ENCODE measurements around the gene ARMC8.

Gene ARMC8

DNA sequence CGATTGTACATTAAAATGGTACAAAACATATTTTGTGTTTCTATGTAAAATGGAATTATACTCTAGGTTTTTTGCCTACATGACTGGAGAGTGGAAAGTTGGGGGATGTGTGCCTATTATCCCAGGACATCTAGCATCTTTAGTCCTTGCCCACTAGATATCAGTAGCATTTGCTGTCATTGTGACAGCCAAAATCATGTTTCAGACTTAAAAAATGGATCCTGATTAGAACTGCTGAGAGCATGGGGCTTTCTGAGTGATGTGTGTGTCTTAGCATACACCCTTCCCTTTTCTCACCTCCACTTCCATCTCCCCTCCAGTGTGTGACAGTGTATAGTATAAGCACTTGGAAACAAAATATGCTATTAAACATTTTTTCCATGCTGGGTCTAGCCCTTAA is 13.3 kb downstream of the ARMC8 start:
- no peak for DNase-seq

DNA sequence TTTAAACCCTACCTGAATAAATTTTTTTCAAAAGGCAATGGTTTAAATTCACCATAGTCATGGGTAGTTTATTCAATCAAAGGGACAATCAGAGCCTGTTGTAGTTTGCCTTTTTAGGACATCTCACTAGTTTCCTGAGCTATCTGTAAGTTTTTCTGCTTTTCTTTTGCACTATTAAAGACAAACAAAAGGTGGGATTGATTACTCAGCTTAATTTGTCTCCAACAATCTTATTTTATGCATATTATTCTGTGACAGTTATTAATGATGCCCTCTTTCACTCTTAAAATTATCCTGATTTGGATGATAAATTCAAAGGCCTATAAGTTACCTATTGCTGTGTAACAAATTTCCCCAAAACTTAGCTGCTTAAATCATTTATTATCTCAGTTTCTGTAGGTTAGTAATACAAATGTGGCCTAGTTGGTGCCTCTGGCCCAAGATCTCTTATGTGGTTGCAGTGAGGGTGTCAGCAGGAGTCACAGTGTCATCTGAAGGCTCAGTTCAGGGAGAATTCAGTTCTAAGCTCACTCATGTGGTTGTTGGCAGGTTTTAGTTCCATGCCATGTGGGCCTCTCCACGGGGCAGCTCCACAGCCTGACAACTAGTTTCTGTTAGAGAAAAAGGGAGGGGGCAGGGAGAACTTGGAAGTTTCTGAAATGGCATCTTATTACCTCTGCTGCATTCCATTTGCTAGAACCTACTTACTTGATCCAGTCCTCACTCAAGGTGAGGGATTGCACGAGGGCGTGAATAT is 16.0 kb downstream of the ARMC8 start:
- peak in 2 of 14 donors; percentile 10 to 95 for DNase-seq

DNA sequence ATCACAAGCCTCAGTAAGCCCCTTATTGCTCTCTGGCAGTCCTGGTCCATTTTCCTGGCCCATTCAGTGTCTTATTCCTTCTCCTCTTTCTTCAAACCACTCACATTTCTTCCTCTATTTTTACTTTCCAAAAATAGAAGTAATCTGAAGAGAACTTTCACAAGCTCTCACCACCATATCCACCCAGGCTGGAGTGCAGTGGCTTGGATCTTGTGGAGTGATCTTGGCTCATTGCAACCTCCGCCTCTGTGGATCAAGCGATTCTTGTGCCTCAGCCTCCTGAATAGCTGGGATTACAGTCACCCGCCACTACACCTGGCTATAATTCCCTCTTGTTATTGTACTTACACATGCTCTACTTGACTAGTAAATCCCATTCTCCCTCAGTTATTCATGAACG is 16.8 kb downstream of the ARMC8 start:
- no peak for DNase-seq

DNA sequence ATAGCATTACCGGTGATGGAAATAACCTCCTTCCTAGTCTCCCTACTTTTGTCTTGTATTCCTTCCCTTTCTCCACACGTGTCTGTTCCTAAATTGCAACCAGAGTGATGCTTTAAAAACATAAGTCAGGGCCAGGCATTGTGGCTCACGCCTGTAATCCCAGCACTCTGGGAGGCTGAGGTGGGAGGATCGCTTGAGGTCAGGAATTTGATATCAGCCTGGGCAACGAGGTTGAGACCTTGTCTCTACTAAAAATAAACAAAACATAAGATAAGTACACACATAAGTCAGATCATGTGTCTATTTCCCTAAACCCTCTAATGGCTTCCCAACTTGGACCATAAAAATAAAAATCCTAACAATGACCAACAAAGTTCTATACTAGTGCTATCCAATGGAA is 18.4 kb downstream of the ARMC8 start:
- no peak for DNase-seq

DNA sequence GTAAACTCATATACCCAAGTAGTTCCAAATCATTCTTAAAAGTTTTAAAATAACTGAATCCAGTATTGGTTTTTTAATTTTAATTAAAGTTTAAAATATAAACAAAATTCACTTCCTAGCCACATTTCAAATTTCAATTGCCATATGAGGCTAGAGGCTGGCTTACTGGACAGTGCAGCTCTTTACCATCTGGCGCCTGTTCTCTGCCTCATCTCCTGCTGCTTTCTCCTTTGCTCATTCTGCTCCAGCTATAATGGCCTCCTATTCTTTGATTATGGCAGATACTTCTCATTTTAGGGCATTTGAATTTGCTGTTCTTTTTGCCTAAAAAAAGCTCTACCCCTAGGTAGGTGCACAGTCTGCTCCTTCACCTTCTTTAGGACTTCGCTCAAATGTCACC is 19.1 kb downstream of the ARMC8 start:
- DNase-seq, result peak in 1 of 14 donors; percentile 84

DNA sequence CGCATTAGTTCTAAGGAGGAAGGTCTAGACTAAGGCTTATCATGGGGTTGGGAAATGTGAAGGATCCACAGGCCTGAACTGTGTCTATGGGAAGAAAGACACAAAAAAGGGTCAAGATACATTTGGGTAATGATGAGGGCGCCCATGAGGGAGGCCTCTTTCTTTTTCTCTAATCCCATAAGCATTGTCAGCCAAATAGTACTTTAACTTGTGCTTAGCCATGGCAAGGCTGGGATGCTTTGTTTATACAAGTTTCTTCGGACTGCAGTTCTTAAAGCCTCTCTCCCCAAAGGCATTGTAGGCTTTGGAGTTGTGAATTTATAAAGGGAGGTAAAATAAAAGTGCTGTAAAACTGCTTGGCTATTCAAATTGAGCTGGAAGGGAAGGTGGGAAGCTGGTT is 23.4 kb downstream of the ARMC8 start:
- peak in 1 of 14 donors; percentile 9 for DNase-seq

DNA sequence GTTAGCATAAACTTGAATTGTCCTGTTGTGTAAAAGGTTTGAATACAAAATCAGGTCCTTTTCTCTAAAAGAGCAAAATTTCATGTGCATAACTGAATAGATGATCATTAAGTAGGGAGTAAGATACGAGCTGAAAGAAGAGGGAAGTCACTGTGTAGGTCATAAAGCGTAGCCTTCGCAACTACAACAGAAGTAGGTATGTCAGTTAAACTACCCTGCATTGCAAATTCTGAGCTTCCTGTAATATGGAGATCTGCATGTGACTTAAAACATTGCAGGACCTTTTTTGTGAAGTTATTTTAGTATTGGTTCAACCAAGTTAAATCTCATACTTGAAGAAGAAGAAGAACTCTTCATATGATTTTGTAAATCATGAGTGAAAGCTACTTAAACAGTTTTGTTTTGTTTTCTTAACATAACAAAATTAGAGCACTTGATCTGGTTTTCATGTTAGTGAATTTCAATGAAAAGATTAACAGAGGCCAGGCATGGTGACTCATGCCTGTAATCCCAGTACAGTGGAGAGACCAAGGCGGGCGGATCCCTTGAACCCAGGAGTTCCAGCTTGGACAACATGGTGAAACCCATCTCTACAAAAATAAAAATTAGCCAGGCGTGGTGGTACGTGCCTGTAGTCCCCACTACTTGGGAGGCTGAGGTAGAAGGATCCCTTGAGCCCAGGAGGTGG is 26.4 kb downstream of the ARMC8 start:
- no peak for DNase-seq

DNA sequence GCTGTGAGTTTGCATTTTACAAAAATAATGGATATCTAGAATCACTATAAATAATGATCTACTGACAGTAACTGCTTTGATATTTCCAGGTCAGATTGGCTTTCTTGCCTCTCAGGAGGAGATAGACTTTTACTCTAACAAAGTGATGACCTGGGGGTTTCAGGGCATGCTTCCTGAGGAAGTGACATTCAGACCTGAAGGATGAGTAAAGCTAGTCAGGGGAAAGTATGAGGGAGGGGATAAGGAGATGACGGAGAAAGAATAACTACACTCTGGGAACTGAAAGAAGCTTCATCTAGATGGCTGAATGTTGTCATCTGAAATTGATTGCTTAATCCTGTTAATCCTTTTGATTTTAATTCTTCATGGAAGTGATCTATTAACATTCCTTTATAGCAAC is 32.2 kb downstream of the ARMC8 start:
- no peak for DNase-seq

DNA sequence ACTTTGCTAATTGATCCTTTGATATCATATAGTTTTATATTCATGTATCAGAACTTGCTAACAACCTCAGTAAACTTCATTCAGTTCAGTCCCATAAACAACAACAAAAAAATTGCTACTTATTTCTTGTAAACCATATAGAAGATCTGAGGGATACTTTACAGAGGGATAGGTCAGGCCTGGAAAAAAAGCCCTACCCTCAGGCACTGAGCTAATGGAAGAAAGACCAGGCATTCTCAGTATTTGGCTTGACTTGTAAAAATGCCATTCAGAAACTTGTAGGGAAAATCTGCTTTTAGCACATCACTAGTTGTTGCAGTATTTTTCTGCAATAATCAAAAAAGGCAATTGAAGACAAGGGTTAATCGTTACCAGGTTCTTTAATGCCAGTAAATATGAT is 33.1 kb downstream of the ARMC8 start:
- no peak for DNase-seq

DNA sequence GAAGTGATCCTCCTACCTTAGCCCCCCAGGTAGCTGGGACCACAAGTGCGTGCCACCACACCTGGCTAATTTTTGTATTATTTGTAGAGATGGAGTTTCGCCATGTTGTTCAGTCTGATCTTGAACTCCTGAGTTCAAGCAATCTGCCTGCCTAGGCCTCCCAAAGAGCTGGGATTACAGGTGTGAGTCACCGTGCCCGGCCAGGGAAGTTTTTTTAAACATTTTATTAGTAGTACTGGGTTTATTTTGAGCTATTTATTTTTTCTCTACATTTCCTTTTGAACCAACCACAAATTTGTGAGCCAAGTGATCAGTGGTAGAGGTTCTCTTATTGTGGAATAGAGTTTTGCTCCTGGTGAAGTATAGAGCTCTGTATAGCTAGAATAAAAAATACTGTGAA is 33.7 kb downstream of the ARMC8 start:
- DNase-seq, result no peak

DNA sequence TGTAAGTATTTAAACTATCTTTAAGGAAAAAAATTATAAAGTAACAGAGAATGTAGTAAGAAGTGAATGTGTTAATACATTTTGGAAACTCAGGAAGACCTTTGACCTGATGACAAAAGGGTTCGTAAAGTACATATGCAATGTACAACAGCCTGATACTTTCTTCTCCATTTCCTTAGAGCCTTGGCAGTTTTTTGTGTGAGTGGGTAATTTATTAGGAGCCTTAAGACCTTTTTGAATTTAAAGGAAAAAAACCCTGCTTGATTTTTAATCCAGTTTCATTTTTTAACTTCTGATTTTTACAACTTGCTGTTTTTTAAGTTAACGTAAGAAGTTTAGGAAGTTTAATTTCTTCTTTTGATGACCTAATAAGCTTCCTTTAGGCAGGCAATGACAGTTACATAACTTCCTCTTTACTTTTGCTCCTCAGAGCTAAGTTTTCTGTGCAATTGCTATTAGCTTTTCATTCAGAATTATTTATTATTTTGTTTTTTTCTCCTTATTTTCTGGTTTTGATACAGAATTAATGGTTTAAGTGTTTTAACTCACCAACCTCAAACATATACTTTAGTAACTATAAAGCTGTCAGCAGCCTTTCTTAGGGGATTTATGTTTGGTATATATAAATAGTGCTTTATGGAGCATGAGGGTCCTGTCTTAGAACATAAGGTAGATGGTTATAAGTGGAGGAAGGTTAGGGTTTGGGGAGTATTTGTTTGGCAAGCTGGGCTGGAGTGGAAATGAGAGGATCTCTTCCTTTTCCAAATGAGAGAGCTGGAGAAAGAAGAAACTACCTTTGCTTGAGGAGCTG is 35.2 kb downstream of the ARMC8 start:
- no peak for DNase-seq

DNA sequence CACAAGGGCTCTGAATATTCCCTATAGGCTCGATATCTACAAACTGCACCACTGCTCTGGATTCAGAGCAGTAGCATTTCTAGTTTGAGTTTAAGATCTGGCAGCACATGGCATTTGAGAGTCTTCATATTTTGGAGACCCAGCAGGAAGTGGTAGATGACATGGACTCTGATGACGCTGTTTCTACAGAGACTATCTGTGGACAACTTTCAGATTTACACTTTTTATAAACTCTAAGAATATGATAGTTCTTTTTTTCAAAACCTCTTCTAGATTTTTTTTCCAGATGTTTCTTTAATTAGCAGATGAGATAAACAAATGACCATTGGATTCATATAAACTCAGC is 35.8 kb downstream of the ARMC8 start:
- DNase-seq, result no peak

DNA sequence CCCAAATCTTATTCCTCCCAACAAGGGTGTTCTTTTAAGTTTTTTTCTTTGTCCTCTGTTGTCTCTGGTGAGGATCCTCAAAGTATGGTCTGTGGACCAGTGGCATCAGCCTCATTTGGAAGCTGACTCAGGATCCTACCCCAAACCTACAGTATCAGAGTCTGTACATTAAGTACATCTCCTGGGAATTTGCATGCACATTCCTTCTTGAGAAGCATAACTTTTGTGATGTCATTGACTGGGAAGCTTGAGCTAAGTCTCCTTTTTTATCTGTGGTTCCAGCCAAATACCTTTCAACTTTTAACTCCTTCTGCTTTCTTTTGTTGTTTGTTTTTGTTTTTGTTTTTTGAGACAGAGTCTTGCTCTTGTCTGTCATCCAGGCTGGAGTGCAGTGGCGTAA is 40.5 kb downstream of the ARMC8 start:
- no peak for DNase-seq

DNA sequence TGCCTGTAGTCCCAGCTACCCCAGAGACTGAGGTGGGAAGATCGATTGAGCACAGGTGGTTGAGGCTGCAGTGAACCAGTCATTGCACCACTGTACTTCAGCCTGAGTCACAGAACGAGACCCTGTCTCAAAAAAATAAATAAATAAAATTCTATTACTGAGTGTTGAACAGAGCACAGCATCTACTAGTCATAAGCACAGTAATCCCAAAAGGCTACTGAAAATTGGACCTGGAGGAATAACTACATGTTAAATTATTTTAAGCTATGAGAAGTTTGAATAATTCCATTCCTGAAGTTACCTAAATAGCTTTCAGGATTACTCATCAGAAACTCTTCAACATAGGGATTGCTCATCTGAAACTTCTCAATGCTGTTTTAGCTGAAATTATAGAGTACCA is 43.4 kb downstream of the ARMC8 start:
- DNase-seq, result no peak

DNA sequence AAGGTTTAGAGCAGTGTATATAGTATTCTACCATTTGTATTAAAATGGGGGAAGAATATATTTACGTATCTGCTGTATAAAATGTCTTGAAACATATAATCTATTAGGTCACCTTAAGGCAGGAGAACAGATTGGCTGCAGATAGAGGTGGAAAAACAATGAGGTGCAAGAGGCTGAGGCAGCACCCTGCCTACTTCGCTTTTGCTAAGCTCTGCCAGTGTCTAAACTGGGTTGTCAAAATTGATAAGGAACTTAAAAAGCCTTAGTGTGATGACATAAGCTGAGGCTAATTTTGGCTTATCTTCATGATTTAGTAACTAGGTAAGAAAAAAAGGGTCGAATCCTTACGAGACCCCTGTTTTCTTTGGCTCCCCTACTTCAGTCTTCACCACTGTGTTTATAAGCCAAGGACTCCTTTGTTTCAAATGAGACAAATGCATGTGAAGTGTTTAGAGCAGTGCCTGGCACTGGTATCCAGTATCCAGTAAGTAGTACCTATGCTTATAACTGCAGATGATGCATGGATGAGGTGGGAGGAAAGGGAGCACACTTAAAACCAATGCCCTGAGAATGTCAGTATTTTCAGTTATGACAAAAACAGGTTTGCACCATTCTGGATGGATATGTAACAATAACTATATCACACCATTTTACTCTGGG is 45.7 kb downstream of the ARMC8 start:
- no peak for DNase-seq

DNA sequence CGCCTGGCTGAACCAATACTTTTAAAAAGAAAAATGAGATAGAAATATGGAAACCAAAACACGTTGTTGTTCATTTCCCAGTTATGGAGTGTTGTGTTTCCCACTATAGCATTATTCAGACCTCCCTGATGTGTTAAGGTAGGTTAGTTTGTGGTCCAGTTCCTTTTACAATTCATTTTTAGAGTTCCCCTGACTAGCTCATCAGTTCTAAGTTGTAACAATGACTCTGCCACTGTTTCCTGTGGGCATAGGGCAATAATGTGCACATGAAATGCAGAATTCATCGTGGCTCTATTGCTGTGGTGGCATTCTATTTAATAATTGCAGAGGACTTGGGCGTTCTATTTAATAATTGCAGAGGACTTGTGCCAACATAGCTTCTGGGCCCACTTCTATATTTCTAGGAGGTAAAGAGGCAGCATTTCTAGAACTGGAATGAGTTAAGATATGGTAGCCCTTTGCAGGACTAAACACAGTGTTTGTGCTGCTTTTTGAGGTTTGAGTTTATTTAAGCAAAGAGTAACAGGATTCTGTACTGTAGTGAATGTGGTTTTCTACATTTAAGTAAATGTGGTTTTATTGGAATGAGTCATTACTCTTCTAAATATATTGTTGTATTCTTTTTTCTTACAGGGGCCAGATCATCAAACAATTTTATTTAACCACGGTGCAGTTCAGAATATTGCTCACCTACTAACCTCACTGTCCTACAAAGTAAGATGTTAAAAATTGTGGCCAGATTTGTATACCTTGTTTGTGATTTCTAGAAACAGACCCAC is 47.5 kb downstream of the ARMC8 start:
- DNase-seq, result no peak

DNA sequence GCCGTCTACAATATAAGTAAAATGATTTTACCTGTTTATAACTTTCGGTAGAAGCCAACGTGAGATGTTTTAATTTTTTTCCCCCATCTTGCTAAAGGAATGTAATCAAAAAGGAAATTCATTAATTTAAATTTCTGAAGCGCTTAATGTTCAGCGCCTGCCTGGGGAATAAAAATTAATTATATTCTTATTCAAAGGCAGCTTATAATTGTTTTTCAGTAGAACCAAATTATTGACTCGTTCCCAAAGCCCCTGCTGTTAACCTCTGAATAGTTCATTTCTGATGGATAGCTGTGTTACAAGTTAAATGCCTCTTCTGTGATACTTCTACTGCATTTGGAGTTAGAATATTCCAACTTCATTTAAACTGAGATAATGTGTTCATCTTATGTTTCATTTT is 51.6 kb downstream of the ARMC8 start:
- no peak for DNase-seq

DNA sequence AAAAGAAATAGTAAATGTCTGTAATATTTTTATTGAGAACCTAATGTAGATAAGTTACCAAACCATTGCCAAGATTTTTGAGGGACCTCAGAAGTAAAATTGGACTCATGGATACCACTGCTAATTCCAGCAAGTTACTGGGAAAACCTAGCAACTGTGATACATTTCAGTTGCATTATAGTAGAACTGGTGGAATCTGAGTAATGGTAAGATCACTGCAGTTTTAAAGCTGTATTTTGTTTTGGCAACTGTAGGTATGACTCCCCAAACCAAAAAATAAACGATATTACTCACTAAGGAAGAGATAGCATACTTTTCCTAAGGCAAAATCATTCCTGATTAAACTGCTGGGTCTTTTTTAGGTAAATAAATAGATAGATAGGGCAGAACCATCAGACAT is 54.0 kb downstream of the ARMC8 start:
- DNase-seq, result no peak

DNA sequence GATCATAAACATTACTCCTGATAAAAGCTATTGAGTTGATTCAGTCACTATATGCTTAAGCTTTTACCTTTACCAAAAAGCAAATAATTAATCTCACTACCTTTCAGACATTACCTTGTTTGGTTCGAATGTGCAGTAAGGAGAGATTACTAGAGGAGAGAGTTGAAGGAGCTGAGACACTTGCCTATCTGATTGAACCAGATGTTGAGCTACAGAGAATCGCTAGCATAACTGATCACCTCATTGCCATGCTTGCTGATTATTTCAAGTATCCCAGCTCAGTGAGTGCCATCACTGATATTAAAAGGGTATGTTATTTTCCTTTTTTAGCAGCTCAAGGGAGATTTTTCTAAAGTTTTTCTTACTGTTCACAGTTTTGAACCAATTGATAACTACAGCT is 54.6 kb downstream of the ARMC8 start:
- no peak for DNase-seq

DNA sequence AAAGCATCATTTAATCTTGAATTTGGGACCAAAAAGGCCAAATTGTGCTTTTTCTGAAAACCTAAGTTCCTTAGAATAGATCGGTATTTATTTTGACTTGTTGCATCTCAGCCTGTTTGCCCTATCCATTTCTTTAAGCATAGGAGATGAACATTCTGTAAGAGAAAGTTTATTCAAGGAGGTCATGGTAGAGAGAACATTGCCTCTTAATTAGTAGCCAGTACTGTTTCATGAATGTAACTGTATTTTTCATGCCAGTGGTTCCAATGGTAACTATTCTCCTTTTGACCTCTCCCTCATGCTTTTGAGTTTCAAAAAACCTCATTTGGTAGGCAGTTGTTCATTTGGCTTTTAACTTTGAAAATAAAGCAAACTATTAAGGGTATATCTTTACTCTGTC is 55.4 kb downstream of the ARMC8 start:
- no peak for DNase-seq

DNA sequence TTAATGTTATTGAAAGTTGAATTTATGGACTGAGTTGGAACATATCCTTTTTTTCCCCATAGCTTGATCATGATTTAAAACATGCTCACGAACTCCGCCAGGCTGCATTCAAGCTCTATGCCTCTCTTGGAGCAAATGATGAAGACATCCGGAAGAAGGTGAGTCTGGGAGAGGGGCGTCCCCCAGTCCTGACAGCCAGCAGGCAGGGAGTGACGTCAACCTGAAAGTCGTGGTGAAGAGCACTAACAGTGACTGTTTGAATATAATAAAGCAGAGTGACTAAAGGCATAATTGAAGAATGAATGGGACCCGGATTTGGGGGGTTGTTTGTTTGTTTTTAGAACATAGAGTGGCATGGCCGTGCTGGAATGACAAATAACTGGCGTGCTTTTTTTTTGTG is 57.9 kb downstream of the ARMC8 start:
- no peak for DNase-seq

DNA sequence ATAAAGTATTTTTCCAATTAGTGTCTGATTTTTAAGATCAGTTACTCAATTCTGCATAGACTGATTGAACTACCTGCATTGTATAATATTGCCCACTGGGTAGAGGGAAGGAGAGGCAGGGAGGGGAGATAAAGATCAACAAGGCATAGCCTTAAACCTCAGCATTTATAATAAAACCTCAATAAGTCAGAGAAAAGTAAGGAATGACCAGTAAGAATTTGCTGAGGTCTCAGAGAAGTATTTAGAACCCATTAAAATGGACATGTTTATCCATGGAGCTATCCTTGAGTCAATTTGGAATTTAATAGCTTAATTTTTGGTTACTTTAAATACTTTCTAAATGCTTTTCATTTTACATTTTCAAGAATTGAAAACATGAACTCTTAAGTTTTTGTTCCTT is 62.5 kb downstream of the ARMC8 start:
- no peak for DNase-seq

Data from C1 segment of cervical spinal cord (tissue), 14 donors.